ENCODE data around the gene ANKS1B.

DNA sequence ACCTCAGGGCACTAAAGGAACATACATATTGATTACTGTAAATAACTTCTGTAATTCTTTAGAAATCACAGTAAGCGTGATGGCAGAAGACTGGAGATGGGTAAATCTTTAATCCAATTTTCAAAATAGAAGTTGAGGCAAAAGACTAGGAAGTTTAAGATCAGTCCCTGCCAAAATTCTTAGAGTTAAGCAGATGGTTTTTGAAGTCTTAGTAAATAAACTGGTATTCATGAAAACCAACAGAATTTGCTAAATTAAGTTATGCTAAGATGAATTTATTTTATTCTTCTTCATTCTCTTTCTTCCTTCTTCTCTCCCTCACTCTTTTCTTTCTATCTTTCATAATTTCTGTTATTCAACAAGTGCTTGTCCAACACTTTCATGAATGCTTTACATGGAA, 435.5 kb downstream of the ANKS1B start:
- no peak for TF ChIP-seq POLR2A (IDR thresholded peaks at IDR 0.05)
- TF ChIP-seq, protein P1, sequence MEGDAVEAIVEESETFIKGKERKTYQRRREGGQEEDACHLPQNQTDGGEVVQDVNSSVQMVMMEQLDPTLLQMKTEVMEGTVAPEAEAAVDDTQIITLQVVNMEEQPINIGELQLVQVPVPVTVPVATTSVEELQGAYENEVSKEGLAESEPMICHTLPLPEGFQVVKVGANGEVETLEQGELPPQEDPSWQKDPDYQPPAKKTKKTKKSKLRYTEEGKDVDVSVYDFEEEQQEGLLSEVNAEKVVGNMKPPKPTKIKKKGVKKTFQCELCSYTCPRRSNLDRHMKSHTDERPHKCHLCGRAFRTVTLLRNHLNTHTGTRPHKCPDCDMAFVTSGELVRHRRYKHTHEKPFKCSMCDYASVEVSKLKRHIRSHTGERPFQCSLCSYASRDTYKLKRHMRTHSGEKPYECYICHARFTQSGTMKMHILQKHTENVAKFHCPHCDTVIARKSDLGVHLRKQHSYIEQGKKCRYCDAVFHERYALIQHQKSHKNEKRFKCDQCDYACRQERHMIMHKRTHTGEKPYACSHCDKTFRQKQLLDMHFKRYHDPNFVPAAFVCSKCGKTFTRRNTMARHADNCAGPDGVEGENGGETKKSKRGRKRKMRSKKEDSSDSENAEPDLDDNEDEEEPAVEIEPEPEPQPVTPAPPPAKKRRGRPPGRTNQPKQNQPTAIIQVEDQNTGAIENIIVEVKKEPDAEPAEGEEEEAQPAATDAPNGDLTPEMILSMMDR (IDR thresholded peaks at IDR 0.05), result no peak

Measured in suprapubic skin (tissue), 3 donors.